Sigmoid colon (tissue), 3 donors: ENCODE data around the gene COLEC11.

ENCODE experiments used
- POLR2A ChIP-seq, 2 donors: fragments of 450-650 bp; IDR thresholded peaks; one replicate each; pipeline ENCODE4 v1.6.1; 2016; ENCODE audit warnings: antibody characterized with exemption in 2 of 2, mild to moderate bottlenecking in 2 of 2, moderate library complexity in 2 of 2
- TF ChIP-seq, protein P1 (sequence below), 4 experiments: fragments of 450-650 bp in 3 of 4; fragments of 200-600 bp in 1 of 4; IDR thresholded peaks; one replicate each; pipeline ENCODE4 v1.5.1; 2016 to 2019; ENCODE audit warnings: antibody characterized with exemption in 4 of 4, mild to moderate bottlenecking in 3 of 4, moderate library complexity in 2 of 4

DNA sequence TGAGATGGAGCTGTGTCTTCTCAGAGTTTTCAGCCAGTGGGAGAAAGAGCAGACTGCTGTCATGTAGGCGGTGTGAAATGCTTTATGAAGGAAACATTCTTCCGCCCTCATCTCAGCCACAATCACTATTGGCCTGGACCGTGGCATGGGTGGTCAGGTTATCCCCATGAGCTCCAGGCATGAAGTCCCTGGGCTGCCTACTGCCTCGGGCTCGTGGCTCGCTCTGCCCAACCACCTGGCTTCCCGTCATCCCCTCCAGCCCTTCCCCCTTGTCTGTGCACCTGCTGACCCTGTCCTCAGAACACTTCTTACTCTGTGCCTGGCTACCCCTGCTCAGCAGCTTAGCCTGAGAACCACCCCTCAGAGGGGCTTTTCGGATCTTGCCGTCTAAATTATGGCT lies 15.5 kb downstream of the COLEC11 start:
- TF ChIP-seq, protein P1, sequence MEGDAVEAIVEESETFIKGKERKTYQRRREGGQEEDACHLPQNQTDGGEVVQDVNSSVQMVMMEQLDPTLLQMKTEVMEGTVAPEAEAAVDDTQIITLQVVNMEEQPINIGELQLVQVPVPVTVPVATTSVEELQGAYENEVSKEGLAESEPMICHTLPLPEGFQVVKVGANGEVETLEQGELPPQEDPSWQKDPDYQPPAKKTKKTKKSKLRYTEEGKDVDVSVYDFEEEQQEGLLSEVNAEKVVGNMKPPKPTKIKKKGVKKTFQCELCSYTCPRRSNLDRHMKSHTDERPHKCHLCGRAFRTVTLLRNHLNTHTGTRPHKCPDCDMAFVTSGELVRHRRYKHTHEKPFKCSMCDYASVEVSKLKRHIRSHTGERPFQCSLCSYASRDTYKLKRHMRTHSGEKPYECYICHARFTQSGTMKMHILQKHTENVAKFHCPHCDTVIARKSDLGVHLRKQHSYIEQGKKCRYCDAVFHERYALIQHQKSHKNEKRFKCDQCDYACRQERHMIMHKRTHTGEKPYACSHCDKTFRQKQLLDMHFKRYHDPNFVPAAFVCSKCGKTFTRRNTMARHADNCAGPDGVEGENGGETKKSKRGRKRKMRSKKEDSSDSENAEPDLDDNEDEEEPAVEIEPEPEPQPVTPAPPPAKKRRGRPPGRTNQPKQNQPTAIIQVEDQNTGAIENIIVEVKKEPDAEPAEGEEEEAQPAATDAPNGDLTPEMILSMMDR (IDR thresholded peaks at IDR 0.05): no peak
- TF ChIP-seq POLR2A (IDR thresholded peaks at IDR 0.05): no peak
